SKM-1 treated with dmso at 0.1 percent for 144 hours (cell line): Measurements from ENCODE around the gene ZNF606.

Source experiments
- DNase-seq: peaks from one replicate; lab custom pipeline; 2025; ENCODE audit not compliant: unreplicated experiment; lab: John Stamatoyannopoulos, UW

Gene ZNF606

GRCh38 chr19:57934820-57935665 lies 67.6 kb downstream of the ZNF606 start, which contains the start of gene ZNF418:
Gene ZNF418 (minus strand): TSS chr19:57935402. CDS start chr19:57933822, 1,580 bp downstream.
- no peak for DNase-seq

DNA sequence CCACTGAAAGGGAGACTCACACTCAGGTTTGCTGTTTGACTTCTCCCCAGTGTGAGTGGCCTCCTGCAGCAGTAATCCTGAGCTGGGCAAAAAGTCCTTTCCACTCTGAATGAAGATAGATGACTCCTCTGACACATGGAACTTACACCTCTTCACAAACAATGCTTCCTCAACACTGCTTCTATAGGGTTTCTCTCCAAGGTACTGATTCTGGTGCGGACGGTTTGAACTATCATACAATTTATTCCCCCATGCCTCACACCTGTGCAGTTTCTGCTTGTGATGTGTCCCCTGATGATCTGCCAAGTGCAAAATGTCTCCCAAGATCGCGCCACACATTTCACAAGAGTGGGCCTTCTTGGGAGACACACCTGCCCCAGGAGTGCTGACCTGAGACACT lies 75.0 kb downstream of the ZNF606 start:
- DNase-seq: no peak
